ENCODE measurements around the gene NPHP4. TPM values are rescaled to one million over a fixed set of nuclear protein-coding genes. Genes with fewer than 3 reads are reported as not detected.

NPHP4 gene
- total RNA-seq, 1 experiment from 2014 or later = 20.0 TPM

- ChIA-PET CTCF (no interaction called here), RAD21 (ENCODE audit: low non-redundant PET in 1 of 2, low total read pairs in 2 of 2, uncharacterized antibody in 2 of 2, unreplicated experiment in 2 of 2) (no interaction called here), POLR2A (no interaction called here)
- TF ChIP-seq, protein P1, sequence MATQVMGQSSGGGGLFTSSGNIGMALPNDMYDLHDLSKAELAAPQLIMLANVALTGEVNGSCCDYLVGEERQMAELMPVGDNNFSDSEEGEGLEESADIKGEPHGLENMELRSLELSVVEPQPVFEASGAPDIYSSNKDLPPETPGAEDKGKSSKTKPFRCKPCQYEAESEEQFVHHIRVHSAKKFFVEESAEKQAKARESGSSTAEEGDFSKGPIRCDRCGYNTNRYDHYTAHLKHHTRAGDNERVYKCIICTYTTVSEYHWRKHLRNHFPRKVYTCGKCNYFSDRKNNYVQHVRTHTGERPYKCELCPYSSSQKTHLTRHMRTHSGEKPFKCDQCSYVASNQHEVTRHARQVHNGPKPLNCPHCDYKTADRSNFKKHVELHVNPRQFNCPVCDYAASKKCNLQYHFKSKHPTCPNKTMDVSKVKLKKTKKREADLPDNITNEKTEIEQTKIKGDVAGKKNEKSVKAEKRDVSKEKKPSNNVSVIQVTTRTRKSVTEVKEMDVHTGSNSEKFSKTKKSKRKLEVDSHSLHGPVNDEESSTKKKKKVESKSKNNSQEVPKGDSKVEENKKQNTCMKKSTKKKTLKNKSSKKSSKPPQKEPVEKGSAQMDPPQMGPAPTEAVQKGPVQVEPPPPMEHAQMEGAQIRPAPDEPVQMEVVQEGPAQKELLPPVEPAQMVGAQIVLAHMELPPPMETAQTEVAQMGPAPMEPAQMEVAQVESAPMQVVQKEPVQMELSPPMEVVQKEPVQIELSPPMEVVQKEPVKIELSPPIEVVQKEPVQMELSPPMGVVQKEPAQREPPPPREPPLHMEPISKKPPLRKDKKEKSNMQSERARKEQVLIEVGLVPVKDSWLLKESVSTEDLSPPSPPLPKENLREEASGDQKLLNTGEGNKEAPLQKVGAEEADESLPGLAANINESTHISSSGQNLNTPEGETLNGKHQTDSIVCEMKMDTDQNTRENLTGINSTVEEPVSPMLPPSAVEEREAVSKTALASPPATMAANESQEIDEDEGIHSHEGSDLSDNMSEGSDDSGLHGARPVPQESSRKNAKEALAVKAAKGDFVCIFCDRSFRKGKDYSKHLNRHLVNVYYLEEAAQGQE (IDR thresholded peaks at IDR 0.05; ENCODE audit: low read depth) = no peak
- TF ChIP-seq JUND (IDR thresholded peaks at IDR 0.05) = no peak
- TF ChIP-seq RAD21 (IDR thresholded peaks at IDR 0.05; ENCODE audit: low read depth) = no peak
- H2AFZ ChIP-seq (ENCODE audit: low read depth, low read length, poor library complexity, severe bottlenecking) = no peak overlapping the region
- no peak for ATAC-seq
- H3K4me1 ChIP-seq (ENCODE audit: control insufficient read depth in 1 of 2, insufficient read depth in 2 of 2, low read length in 2 of 2) = no peaks in the 10 kb centered on the region
- no peaks in the 10 kb centered on the region for H3K9me3 ChIP-seq (ENCODE audit: control insufficient read depth in 1 of 2, insufficient read depth in 1 of 2, low read depth in 1 of 2, low read length in 2 of 2)
- H3K9ac ChIP-seq (ENCODE audit: low read length) = no peak overlapping the region
- H3K79me2 ChIP-seq (ENCODE audit: insufficient read depth, low read length) = no peaks in the 10 kb centered on the region
- H3K36me3 ChIP-seq (ENCODE audit: control insufficient read depth in 1 of 2, insufficient read depth in 2 of 2, low read length in 2 of 2) = no peaks in the 10 kb centered on the region
- H3K4me3 ChIP-seq (replicated peaks in 1 of 2; ENCODE audit: low read depth in 1 of 2, low read length in 2 of 2) = no peak overlapping the region
- no peak overlapping the region for H3K27ac ChIP-seq (ENCODE audit: low read depth, low read length)
- no peaks in the 10 kb centered on the region for H4K20me1 ChIP-seq (ENCODE audit: insufficient read depth)
- no peak overlapping the region for H3K4me2 ChIP-seq (ENCODE audit: low read length)
- BruUV-seq (replicated peaks) = no TSS peak
- intact Hi-C loops (cut with micrococcal nuclease) = no loop called here
- DNase-seq (ENCODE audit: low read depth, low spot score) = no peak
- no peaks in the 10 kb centered on the region for H3K27me3 ChIP-seq (ENCODE audit: insufficient read depth, low read length)
- H3K9me2 ChIP-seq (ENCODE audit: insufficient read depth) = no peaks in the 10 kb centered on the region
Measured at GRCh38 chr1:5920201-5920600, 72.0 kb downstream of the NPHP4 start.

- Histone ChIP-seq H2AFZ (ENCODE audit: low read depth, low read length, poor library complexity, severe bottlenecking) (no peak overlapping the region), H3K79me2 (ENCODE audit: insufficient read depth, low read length) (no peaks in the 10 kb centered on the region), H3K27ac (ENCODE audit: low read depth, low read length) (no peak overlapping the region), H3K9me2 (ENCODE audit: insufficient read depth) (no peaks in the 10 kb centered on the region), H3K4me1 (ENCODE audit: control insufficient read depth in 1 of 2, insufficient read depth in 2 of 2, low read length in 2 of 2) (peaks cover 4 to 6% of the 10 kb centered on the region in 2 experiments; a peak in 3 of 4 replicates), H3K36me3 (ENCODE audit: control insufficient read depth in 1 of 2, insufficient read depth in 2 of 2, low read length in 2 of 2) (no peaks in the 10 kb centered on the region), H3K9me3 (ENCODE audit: control insufficient read depth in 1 of 2, insufficient read depth in 1 of 2, low read depth in 1 of 2, low read length in 2 of 2) (no peaks in the 10 kb centered on the region), H3K4me2 (ENCODE audit: low read length) (no peak overlapping the region), H3K9ac (ENCODE audit: low read length) (no peak overlapping the region), H4K20me1 (ENCODE audit: insufficient read depth) (no peaks in the 10 kb centered on the region), H3K4me3 (replicated peaks in 1 of 2; ENCODE audit: low read depth in 1 of 2, low read length in 2 of 2) (no peak overlapping the region), H3K27me3 (ENCODE audit: insufficient read depth, low read length) (no peaks in the 10 kb centered on the region)
- ChIA-PET POLR2A (no interaction called here), RAD21 (ENCODE audit: low non-redundant PET in 1 of 2, low total read pairs in 2 of 2, uncharacterized antibody in 2 of 2, unreplicated experiment in 2 of 2) (no interaction called here), CTCF (no interaction called here)
- ATAC-seq (no peak), DNase-seq (ENCODE audit: low read depth, low spot score) (no peak)
- intact Hi-C loops (cut with micrococcal nuclease) = no loop called here
- no TSS peak for BruUV-seq (replicated peaks)
- TF ChIP-seq ZFX (IDR thresholded peaks at IDR 0.05) (no peak), SP1 (IDR thresholded peaks at IDR 0.05; ENCODE audit: low read depth) (no peak), POLR2A (IDR thresholded peaks at IDR 0.05; ENCODE audit: borderline replicate concordance, extremely low read depth, insufficient read depth, insufficient read length) (no peak), SRF (IDR thresholded peaks at IDR 0.05; ENCODE audit: low read depth) (no peak), FOSL1 (IDR thresholded peaks at IDR 0.05; ENCODE audit: low read depth) (no peak), ELF1 (IDR thresholded peaks at IDR 0.05; ENCODE audit: borderline replicate concordance, low read depth) (no peak), CBX3 (IDR thresholded peaks at IDR 0.05; ENCODE audit: low read depth) (no peak), EGR1 (IDR thresholded peaks at IDR 0.05; ENCODE audit: low read depth) (no peak), RAD21 (IDR thresholded peaks at IDR 0.05; ENCODE audit: low read depth) (no peak), EZH2phosphoT487 (IDR thresholded peaks at IDR 0.05; ENCODE audit: borderline replicate concordance) (no peak), YY1 (IDR thresholded peaks at IDR 0.05; ENCODE audit: extremely low read depth, insufficient replicate concordance, low read depth, low read length) (no peak)
- TF ChIP-seq, protein P2, sequence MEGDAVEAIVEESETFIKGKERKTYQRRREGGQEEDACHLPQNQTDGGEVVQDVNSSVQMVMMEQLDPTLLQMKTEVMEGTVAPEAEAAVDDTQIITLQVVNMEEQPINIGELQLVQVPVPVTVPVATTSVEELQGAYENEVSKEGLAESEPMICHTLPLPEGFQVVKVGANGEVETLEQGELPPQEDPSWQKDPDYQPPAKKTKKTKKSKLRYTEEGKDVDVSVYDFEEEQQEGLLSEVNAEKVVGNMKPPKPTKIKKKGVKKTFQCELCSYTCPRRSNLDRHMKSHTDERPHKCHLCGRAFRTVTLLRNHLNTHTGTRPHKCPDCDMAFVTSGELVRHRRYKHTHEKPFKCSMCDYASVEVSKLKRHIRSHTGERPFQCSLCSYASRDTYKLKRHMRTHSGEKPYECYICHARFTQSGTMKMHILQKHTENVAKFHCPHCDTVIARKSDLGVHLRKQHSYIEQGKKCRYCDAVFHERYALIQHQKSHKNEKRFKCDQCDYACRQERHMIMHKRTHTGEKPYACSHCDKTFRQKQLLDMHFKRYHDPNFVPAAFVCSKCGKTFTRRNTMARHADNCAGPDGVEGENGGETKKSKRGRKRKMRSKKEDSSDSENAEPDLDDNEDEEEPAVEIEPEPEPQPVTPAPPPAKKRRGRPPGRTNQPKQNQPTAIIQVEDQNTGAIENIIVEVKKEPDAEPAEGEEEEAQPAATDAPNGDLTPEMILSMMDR (IDR thresholded peaks at IDR 0.05 in 2 of 3, conservative IDR thresholded peaks at IDR 0.05 in 1 of 3; ENCODE audit: borderline replicate concordance in 1 of 3, insufficient read depth in 1 of 3, low read depth in 2 of 3, low read length in 2 of 3) = no peak
- TF ChIP-seq, protein P3, sequence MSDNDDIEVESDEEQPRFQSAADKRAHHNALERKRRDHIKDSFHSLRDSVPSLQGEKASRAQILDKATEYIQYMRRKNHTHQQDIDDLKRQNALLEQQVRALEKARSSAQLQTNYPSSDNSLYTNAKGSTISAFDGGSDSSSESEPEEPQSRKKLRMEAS (IDR thresholded peaks at IDR 0.05) = no peak
Measured at GRCh38 chr1:5918275-5918649, 74.0 kb downstream of the NPHP4 start.
